B cell (primary cell): ENCODE measurements around the gene MCHR1. TPM values are rescaled to one million over a fixed set of nuclear protein-coding genes. Genes with fewer than 3 reads are reported as not detected.
A peak's percentile ranks its signal among the peaks of the same experiment; 100 is the strongest.

Experiments
- ATAC-seq: fragments of 200-7000 bp; cut with Tn5 transposase; one replicate; pipeline ENCODE4 v1.10.0; 2021; ENCODE audit warnings: low read depth, mild to moderate bottlenecking, moderate number of reproducible peaks, moderate library complexity
- CTCF ChIA-PET: fragments of 350-600 bp; sonication (Branson Sonifier 250); formaldehyde crosslinking; loops from one replicate; lab custom pipeline; 2021; ENCODE audit warnings: antibody characterized with exemption, inconsistent platforms; lab: Charles Lee
- POLR2A ChIA-PET: fragments of 350-600 bp; sonication (Branson Sonifier 250); formaldehyde crosslinking; loops from one replicate; lab custom pipeline; 2021; ENCODE audit warnings: antibody characterized with exemption; lab: Charles Lee
- DNase-seq: peaks from one replicate; pipeline ENCODE4 v3.0.0; 2013
- H2AFZ ChIP-seq: 2 replicates; pipeline ENCODE4 v1.6.1; 2012; ENCODE audit warnings: mild to moderate bottlenecking, low read depth, low read length; ENCODE audit not compliant: insufficient read depth, poor library complexity, severe bottlenecking
- H3K27ac ChIP-seq, 2 donors: 1 replicate in 1 of 2; 2 replicates in 1 of 2; pipeline ENCODE4 v1.5.1; 2012 to 2013; ENCODE audit warnings: low read length in 2 of 2, mild to moderate bottlenecking in 2 of 2, moderate library complexity in 1 of 2
- H3K27me3 ChIP-seq, 4 experiments: fragments of 200-600 bp in 1 of 4; sonication (generic) in 1 of 4; replicated peaks in 1 of 4; 1 replicate in 2 of 4; 2 replicates in 2 of 4; pipeline versions ENCODE4 v1.6.1 to v1.7.0; 2013 to 2016; ENCODE audit warnings: low read length in 3 of 4, mild to moderate bottlenecking in 2 of 4, mixed read lengths in 1 of 4, moderate library complexity in 1 of 4; ENCODE audit not compliant: insufficient read depth in 4 of 4, control insufficient read depth in 3 of 4; ENCODE audit errors: control extremely low read depth in 1 of 4
- H3K36me3 ChIP-seq, 2 experiments: replicated peaks in 1 of 2; 1 replicate in 1 of 2; 2 replicates in 1 of 2; pipeline versions ENCODE4 v1.6.1 to v1.7.1; 2013; ENCODE audit warnings: low read length in 1 of 2; ENCODE audit not compliant: insufficient read depth in 2 of 2, control insufficient read depth in 1 of 2; ENCODE audit errors: control extremely low read depth in 1 of 2, extremely low read depth in 1 of 2
- H3K4me1 ChIP-seq, 2 donors: fragments of 200-600 bp in 1 of 2; sonication (generic) in 1 of 2; 1 replicate in 1 of 2; 2 replicates in 1 of 2; pipeline versions ENCODE4 v1.5.1 to v1.6.1; 2013 to 2017; ENCODE audit warnings: low read length in 2 of 2; ENCODE audit not compliant: control insufficient read depth in 2 of 2, insufficient read depth in 2 of 2
- H3K4me2 ChIP-seq: replicated peaks from 2 replicates; pipeline ENCODE3; 2012; ENCODE audit warnings: mild to moderate bottlenecking, low read depth, low read length; ENCODE audit not compliant: poor library complexity, severe bottlenecking
- H3K4me3 ChIP-seq, 5 experiments: fragments of 200-600 bp in 1 of 5; sonication (generic) in 1 of 5; 1 replicate in 3 of 5; 2 replicates in 2 of 5; pipeline versions ENCODE4 v1.5.1 to v1.7.0; 2011 to 2016; ENCODE audit warnings: low read length in 4 of 5, mild to moderate bottlenecking in 4 of 5, low read depth in 2 of 5, control low read depth in 1 of 5, moderate library complexity in 1 of 5; ENCODE audit not compliant: insufficient read depth in 1 of 5; ENCODE audit errors: control extremely low read depth in 1 of 5, extremely low read depth in 1 of 5
- H3K79me2 ChIP-seq: fragments of 200-600 bp; sonication (generic); one replicate; pipeline ENCODE4 v1.6.0; 2016; ENCODE audit warnings: low read length; ENCODE audit not compliant: control insufficient read depth, insufficient read depth
- H3K9ac ChIP-seq: fragments of 200-600 bp; sonication (generic); 2 replicates; pipeline ENCODE4 v1.6.1; 2017; ENCODE audit warnings: mild to moderate bottlenecking, low read length, moderate library complexity
- H3K9me3 ChIP-seq, 3 donors: one replicate each; pipeline versions ENCODE4 v1.6.1 to v1.7.1; 2013; ENCODE audit warnings: low read length in 2 of 3; ENCODE audit not compliant: control insufficient read depth in 2 of 3, insufficient read depth in 1 of 3; ENCODE audit errors: control extremely low read depth in 1 of 3
- H4K20me1 ChIP-seq: 2 replicates; pipeline ENCODE4 v1.6.0; 2012; ENCODE audit warnings: mild to moderate bottlenecking, low read length; ENCODE audit not compliant: insufficient read depth, control insufficient read depth, poor library complexity, severe bottlenecking
- H3K27ac Mint-ChIP-seq: one replicate; pipeline ENCODE4 v1.8.0; 2021; ENCODE audit warnings: mixed read lengths
- H3K27me3 Mint-ChIP-seq: one replicate; pipeline ENCODE4 v1.8.0; 2021; ENCODE audit warnings: mixed read lengths
- H3K4me1 Mint-ChIP-seq: one replicate; pipeline ENCODE4 v1.8.0; 2021; ENCODE audit warnings: mixed read lengths
- H3K4me3 Mint-ChIP-seq: one replicate; pipeline ENCODE4 v1.8.0; 2021; ENCODE audit warnings: mixed read lengths
- H3K9me3 Mint-ChIP-seq: one replicate; pipeline ENCODE4 v1.8.0; 2022; ENCODE audit warnings: mixed read lengths; ENCODE audit not compliant: insufficient read depth
- CTCF ChIP-seq: fragments of 200-600 bp; IDR thresholded peaks from one replicate; pipeline ENCODE4 v1.8.0; 2022; ENCODE audit warnings: antibody characterized with exemption, mild to moderate bottlenecking
- EZH2 ChIP-seq: IDR thresholded peaks from 2 replicates; pipeline ENCODE4 v1.6.1; 2012; ENCODE audit warnings: borderline replicate concordance, low read depth, mild to moderate bottlenecking, moderate library complexity, low read length; ENCODE audit not compliant: insufficient read depth, poor library complexity, severe bottlenecking
- WGBS: methylation state at CpG from one replicate; pipeline ENCODE4 v1.1.5; 2013; ENCODE audit warnings: missing lambda C conversion rate; ENCODE audit not compliant: insufficient coverage; 5-methylcytosine and 5-hydroxymethylcytosine counted together
- intact Hi-C: fragments of 100-400 bp; cut with micrococcal nuclease; formaldehyde crosslinking; loops from one replicate; pipeline ENCODE4 v1.10.0; 2022
- polyA plus RNA-seq: library from polyadenylated mRNA; depleted of rRNA; stranded (reverse); fragments of >200 nt; gene quantifications from 2 replicates; pipeline ENCODE4 v1.2.3, GENCODE V29; 2012
- total RNA-seq, 2 donors: library from RNA; stranded (reverse); fragments of 120-200 nt in 1 of 2; gene quantifications; 1 replicate in 1 of 2; 2 replicates in 1 of 2; pipeline versions ENCODE4 v1.2.3 to v1.2.4, GENCODE V29; 2013 to 2022

MCHR1 gene
- total and polyA plus RNA-seq, 2 donors (not counting 1 experiment from before 2014, with no cell fraction given): not detected

GRCh38 chr22:40729284-40729683 lies 50.0 kb downstream of the MCHR1 start:
- TF ChIP-seq CTCF (no peak), EZH2 (no peak)
- peaks cover 15 to 32% of the 10 kb centered on the region in 2 donors for H3K4me1 ChIP-seq
- ATAC-seq (no peak), DNase-seq (no peak)
- Mint-ChIP-seq H3K4me3 (no peak overlapping the region), H3K27ac (no peak overlapping the region), H3K4me1 (peaks cover 39% of the 10 kb centered on the region), H3K9me3 (no peaks in the 10 kb centered on the region), H3K27me3 (peaks cover 4% of the 10 kb centered on the region)
- no peak overlapping the region for H3K4me3 ChIP-seq
- H3K27ac ChIP-seq: no peak overlapping the region
- no peaks in the 10 kb centered on the region for H4K20me1 ChIP-seq
- no peaks in the 10 kb centered on the region for H3K36me3 ChIP-seq
- intact Hi-C loops: no loop called here
- no peak overlapping the region for H3K9ac ChIP-seq
- ChIA-PET POLR2A (interaction anchor here (0.6 kb wide), 1 partner anchor 74 kb away, joined by 3 read pairs; no protein-coding TSS in a partner anchor), CTCF (no interaction called here)
- H3K4me2 ChIP-seq: no peak overlapping the region
- peaks cover 0 to 5% (median 0%) of the 10 kb centered on the region in 3 donors for H3K9me3 ChIP-seq
- H2AFZ ChIP-seq: peak overlapping the region; percentile 66
- H3K27me3 ChIP-seq: no peaks in the 10 kb centered on the region
- WGBS: 100% methylated on average over 3 of the region's 6 CpGs
- no peaks in the 10 kb centered on the region for H3K79me2 ChIP-seq

Other genes with a start within 250 kb of the MCHR1 start
- gene MRTFA, start 42.8 kb upstream of the MCHR1 start, total RNA-seq: 82.6 and 87.6 TPM in 2 replicates
- 27.8 and 28.9 TPM in 2 replicates for gene MRTFA, start 42.8 kb upstream of the MCHR1 start, polyA plus RNA-seq
- gene SLC25A17, start 139.9 kb downstream of the MCHR1 start, total RNA-seq: 13.4 and 15.0 TPM in 2 replicates
- 10.9 and 13.1 TPM in 2 replicates for gene SLC25A17, start 139.9 kb downstream of the MCHR1 start, polyA plus RNA-seq
- gene ST13, start 177.2 kb downstream of the MCHR1 start, total RNA-seq: 175 and 187 TPM in 2 replicates
- 44.6 and 60.4 TPM in 2 replicates for gene ST13, start 177.2 kb downstream of the MCHR1 start, polyA plus RNA-seq
- 18.9 and 24.2 TPM in 2 replicates for gene XPNPEP3, start 177.7 kb downstream of the MCHR1 start, total RNA-seq
- gene XPNPEP3, start 177.7 kb downstream of the MCHR1 start, polyA plus RNA-seq: 7.9 and 8.6 TPM in 2 replicates
- gene DNAJB7, start 182.6 kb downstream of the MCHR1 start, total RNA-seq: not detected in 2 replicates
- not detected in 2 replicates for gene DNAJB7, start 182.6 kb downstream of the MCHR1 start, polyA plus RNA-seq